GM23338 (cell line): ENCODE measurements around the gene PNPLA2. TPM values are rescaled to one million over a fixed set of nuclear protein-coding genes. Genes with fewer than 3 reads are reported as not detected.

Source experiments
- ATAC-seq: fragments of 200-7000 bp; cut with Tn5 transposase; 3 replicates; pipeline ENCODE4 v1.9.1; 2020
- DNase-seq: peaks from one replicate; pipeline ENCODE4 v3.0.0-alpha.2; 2015; ENCODE audit warnings: low spot score
- H2AFZ ChIP-seq: fragments of 200-600 bp; sonication (generic); 2 replicates; pipeline ENCODE4 v1.8.0; 2016; ENCODE audit warnings: antibody characterized with exemption, mild to moderate bottlenecking, moderate library complexity
- H3F3A ChIP-seq: fragments of 200-600 bp; sonication (generic); replicated peaks from 2 replicates; pipeline ENCODE4 v1.8.0; 2017; ENCODE audit warnings: antibody characterized with exemption, mixed run types, low read depth
- H3K27ac ChIP-seq: fragments of 200-600 bp; sonication (generic); 2 replicates; pipeline ENCODE4 v1.6.1; 2016; ENCODE audit warnings: low read depth
- H3K27me3 ChIP-seq: fragments of 200-600 bp; sonication (generic); 2 replicates; pipeline ENCODE4 v1.8.0; 2016; ENCODE audit warnings: mild to moderate bottlenecking, mixed run types, moderate library complexity; ENCODE audit not compliant: insufficient read depth
- H3K36me3 ChIP-seq: fragments of 200-600 bp; sonication (generic); 2 replicates; pipeline ENCODE4 v1.8.0; 2016; ENCODE audit warnings: mild to moderate bottlenecking; ENCODE audit not compliant: insufficient read depth
- H3K4me1 ChIP-seq: fragments of 200-600 bp; sonication (generic); 2 replicates; pipeline ENCODE4 v1.8.0; 2016; ENCODE audit warnings: mild to moderate bottlenecking, moderate library complexity; ENCODE audit not compliant: insufficient read depth
- H3K4me2 ChIP-seq: fragments of 200-600 bp; sonication (generic); 2 replicates; pipeline ENCODE4 v1.7.1; 2017; ENCODE audit warnings: mixed run types
- H3K4me3 ChIP-seq: fragments of 200-600 bp; sonication (generic); 2 replicates; pipeline ENCODE4 v1.6.1; 2016; ENCODE audit warnings: mixed run types
- H3K79me2 ChIP-seq: fragments of 200-600 bp; sonication (generic); replicated peaks from 2 replicates; pipeline ENCODE4 v1.8.0; 2017; ENCODE audit warnings: mild to moderate bottlenecking; ENCODE audit not compliant: insufficient read depth
- H3K9me2 ChIP-seq: fragments of 200-600 bp; sonication (generic); 2 replicates; pipeline ENCODE4 v1.8.0; 2017; ENCODE audit not compliant: insufficient read depth
- H4K20me1 ChIP-seq: fragments of 200-600 bp; sonication (generic); replicated peaks from 2 replicates; pipeline ENCODE4 v1.8.0; 2017; ENCODE audit warnings: mild to moderate bottlenecking; ENCODE audit not compliant: insufficient read depth
- H3K27ac Mint-ChIP-seq: 2 replicates; pipeline ENCODE4 v1.8.0; 2020; ENCODE audit warnings: inconsistent platforms, mild to moderate bottlenecking, moderate library complexity, mixed read lengths
- H3K27me3 Mint-ChIP-seq: 3 replicates; pipeline ENCODE4 v1.8.0; 2022; ENCODE audit warnings: low read depth, mild to moderate bottlenecking, moderate library complexity, mixed read lengths, inconsistent platforms; ENCODE audit not compliant: insufficient read depth, poor library complexity
- H3K36me3 Mint-ChIP-seq: 3 replicates; pipeline ENCODE4 v1.8.0; 2021; ENCODE audit warnings: low read depth, mild to moderate bottlenecking, inconsistent platforms, moderate library complexity, mixed read lengths
- H3K4me1 Mint-ChIP-seq: 3 replicates; pipeline ENCODE4 v1.8.0; 2020; ENCODE audit warnings: mild to moderate bottlenecking, inconsistent platforms, mixed read lengths
- H3K4me3 Mint-ChIP-seq: 3 replicates; pipeline ENCODE4 v1.8.0; 2021; ENCODE audit warnings: moderate library complexity, mild to moderate bottlenecking, inconsistent platforms, mixed read lengths
- H3K9me3 Mint-ChIP-seq: 3 replicates; pipeline ENCODE4 v1.8.0; 2020; ENCODE audit warnings: moderate library complexity, mild to moderate bottlenecking, inconsistent platforms, mixed read lengths
- CREB1 ChIP-seq: fragments of 250-450 bp; sonication (Bioruptor Pico); IDR thresholded peaks from 2 replicates; pipeline ENCODE4 v1.5.0; 2020; ENCODE audit warnings: low read depth, mild to moderate bottlenecking, moderate library complexity
- CTCF ChIP-seq, 2 experiments: fragments of 200-600 bp in 1 of 2; sonication (generic) in 1 of 2; conservative IDR thresholded peaks; 2 replicates each; pipeline versions ENCODE4 v1.5.1 to v1.6.1; 2016 to 2017; ENCODE audit warnings: antibody characterized with exemption in 2 of 2, low read depth in 2 of 2, mild to moderate bottlenecking in 2 of 2, moderate library complexity in 1 of 2
- ETS1 ChIP-seq: IDR thresholded peaks from 2 replicates; pipeline ENCODE4 v1.6.1; 2016; ENCODE audit warnings: antibody characterized with exemption
- NANOG ChIP-seq: IDR thresholded peaks from 2 replicates; pipeline ENCODE4 v1.6.1; 2016; ENCODE audit warnings: antibody characterized with exemption, borderline replicate concordance
- REST ChIP-seq: IDR thresholded peaks from one replicate; pipeline ENCODE4 v1.6.1; 2018; ENCODE audit warnings: antibody characterized with exemption; ENCODE audit not compliant: unreplicated experiment
- ZNF114 ChIP-seq: fragments of 250-450 bp; sonication (Bioruptor Pico); IDR thresholded peaks from 2 replicates; pipeline ENCODE4 v1.5.0; 2020; ENCODE audit warnings: mild to moderate bottlenecking, moderate library complexity
- ZNF331 ChIP-seq: fragments of 250-450 bp; sonication (Bioruptor Pico); IDR thresholded peaks from 2 replicates; pipeline ENCODE4 v1.5.0; 2020; ENCODE audit warnings: low read depth, mild to moderate bottlenecking, moderate library complexity
- ZNF462 ChIP-seq: fragments of 250-450 bp; sonication (Bioruptor Pico); IDR thresholded peaks from 2 replicates; pipeline ENCODE4 v1.5.0; 2020; ENCODE audit warnings: mild to moderate bottlenecking, moderate library complexity
- polyA plus RNA-seq: library from polyadenylated mRNA; unstranded; fragments of >200 nt; fragmentation: Nextera tagmentation; extraction: Ambion mirVana; gene quantifications from 2 replicates; pipeline ENCODE4 v1.2.1, GENCODE V29; 2016
- total RNA-seq: library from RNA; depleted of rRNA; stranded (reverse); fragments of >200 nt; shearing (Covaris generic); gene quantifications from 2 replicates; pipeline ENCODE4 v1.2.3, GENCODE V29; 2014

Gene PNPLA2
- total and polyA plus RNA-seq, 2 experiments from 2014 or later = 31.1 to 45.6 TPM

- Histone ChIP-seq H3K36me3 (no peaks in the 10 kb centered on the region), H3K27me3 (no peaks in the 10 kb centered on the region), H3K79me2 (peaks cover 13% of the 10 kb centered on the region), H3K4me3 (no peak overlapping the region), H4K20me1 (peaks cover 17% of the 10 kb centered on the region), H3K27ac (no peak overlapping the region), H3K9me2 (no peaks in the 10 kb centered on the region), H2AFZ (no peak overlapping the region), H3K4me1 (peaks cover 32% of the 10 kb centered on the region), H3K4me2 (peak overlapping the region; percentile 91; the same call in 1 of the 2 replicates), H3F3A (0 out of 2 replicates have a peak, but pooled peaks cover 5% of the 10 kb centered on the region)
- Mint-ChIP-seq H3K27me3 (peaks cover 18% of the 10 kb centered on the region), H3K36me3 (peaks cover 4% of the 10 kb centered on the region), H3K27ac (no peak overlapping the region), H3K4me1 (peaks cover 20% of the 10 kb centered on the region), H3K9me3 (no peaks in the 10 kb centered on the region), H3K4me3 (no peak overlapping the region; the same call in 2 of the 3 replicates)
- no peak for DNase-seq
- TF ChIP-seq NANOG (no peak), ZNF331 (no peak), ZNF462 (CRISPR knock-in tag) (no peak), CREB1 (CRISPR knock-in tag) (no peak), CTCF (conservative IDR thresholded peaks at IDR 0.05; ENCODE audit: low read depth in 2 of 2) (no peak), ZNF114 (no peak), REST (no peak), ETS1 (no peak)
- ATAC-seq = no peak
These were observed 27.3 kb downstream of the PNPLA2 start for GRCh38 chr11:845872-846495.
